Measurements from ENCODE around the gene SLC8B1. TPM values are rescaled to one million over a fixed set of nuclear protein-coding genes. Genes with fewer than 3 reads are reported as not detected.

The SLC8B1 gene
- total RNA-seq, 2 experiments from 2014 or later = 85.3 to 92.7 TPM

- ATAC-seq (ENCODE audit: poor library complexity) (no peak), DNase-seq (no peak)
- TF ChIP-seq CTCF (IDR thresholded peaks at IDR 0.05) = no peak
- H3K27ac ChIP-seq (ENCODE audit: low read depth in 1 of 2, low read length in 2 of 2) = no peak overlapping the region
- no peaks in the 10 kb centered on the region for H3K27me3 ChIP-seq (ENCODE audit: control insufficient read depth in 1 of 2, insufficient read depth in 2 of 2, low read length in 2 of 2)
- ChIA-PET CTCF (no interaction called here), POLR2A (no interaction called here)
- intact Hi-C loops (cut with DNase I, micrococcal nuclease) = no loop called here
- peaks cover 8% of the 10 kb centered on the region for H3K4me1 ChIP-seq (ENCODE audit: insufficient read depth, low read length)
- Mint-ChIP-seq H3K27ac (no peak overlapping the region), H3K27me3 (no peaks in the 10 kb centered on the region), H3K4me3 (no peak overlapping the region), H3K9me3 (no peaks in the 10 kb centered on the region), H3K4me1 (ENCODE audit: low read depth) (peaks cover 4% of the 10 kb centered on the region), H3K36me3 (ENCODE audit: low read depth) (no peaks in the 10 kb centered on the region)
- no peaks in the 10 kb centered on the region for H3K9me3 ChIP-seq (ENCODE audit: control insufficient read depth in 1 of 2, insufficient read depth in 1 of 2, low read length in 2 of 2)
- no peaks in the 10 kb centered on the region for H3K36me3 ChIP-seq (ENCODE audit: insufficient read depth, low read length)
- no peak overlapping the region for H3K4me3 ChIP-seq (ENCODE audit: low read length)
Observed at GRCh38 chr12:113340061-113340460, 5.2 kb upstream of the SLC8B1 start.

DNA sequence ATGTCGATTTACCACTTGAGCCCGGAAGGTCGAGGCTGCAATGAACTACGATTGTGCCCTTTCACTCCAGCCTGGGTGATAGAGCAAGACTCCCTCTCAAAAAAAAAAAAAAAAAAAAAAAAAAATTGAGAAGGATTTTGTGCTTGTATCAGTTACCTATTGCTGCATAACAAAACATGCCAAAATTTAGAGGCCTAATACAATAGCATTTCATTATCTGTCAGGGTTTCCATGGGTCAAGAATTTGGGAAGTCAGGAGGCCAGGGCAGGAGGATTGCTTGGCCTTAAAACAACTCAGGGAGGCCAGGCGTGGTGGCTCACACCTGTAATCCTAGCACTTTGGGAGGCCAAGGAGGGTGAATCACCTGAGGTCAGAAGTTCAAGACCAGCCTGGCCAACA, 4.6 kb upstream of the SLC8B1 start:
- H3K4me3 Mint-ChIP-seq = no peak overlapping the region
- ChIA-PET POLR2A (no interaction called here), CTCF (no interaction called here)
- Histone ChIP-seq H3K4me3 (ENCODE audit: low read length) (no peak overlapping the region), H3K36me3 (ENCODE audit: insufficient read depth, low read length) (no peaks in the 10 kb centered on the region), H3K9me3 (ENCODE audit: control insufficient read depth in 1 of 2, insufficient read depth in 1 of 2, low read length in 2 of 2) (no peaks in the 10 kb centered on the region), H3K27ac (ENCODE audit: low read depth in 1 of 2, low read length in 2 of 2) (no peak overlapping the region), H3K27me3 (ENCODE audit: control insufficient read depth in 1 of 2, insufficient read depth in 2 of 2, low read length in 2 of 2) (no peaks in the 10 kb centered on the region), H3K4me1 (ENCODE audit: insufficient read depth, low read length) (peaks cover 8% of the 10 kb centered on the region)
- H3K4me1 Mint-ChIP-seq (ENCODE audit: low read depth) = peaks cover 6% of the 10 kb centered on the region
- H3K27me3 Mint-ChIP-seq = no peaks in the 10 kb centered on the region
- H3K36me3 Mint-ChIP-seq (ENCODE audit: low read depth) = peaks cover 1% of the 10 kb centered on the region
- intact Hi-C loops (cut with DNase I, micrococcal nuclease) = loop anchor here in 1 of 2 experiments (10.0 kb wide), 1 partner anchor 625 kb away; the partner anchor contains the start of gene RBM19
- no peak overlapping the region for H3K27ac Mint-ChIP-seq
- TF ChIP-seq CTCF (IDR thresholded peaks at IDR 0.05) = no peak
- ATAC-seq (ENCODE audit: poor library complexity) (no peak), DNase-seq (no peak)
- no peaks in the 10 kb centered on the region for H3K9me3 Mint-ChIP-seq

GRCh38 chr12:113333877-113334785, 778 bp downstream of the SLC8B1 start:
- ATAC-seq (ENCODE audit: poor library complexity) (peak; percentile 40), DNase-seq (peak in 7 of 14 experiments; percentile 12 to 50 (median 45))
- peaks cover 53% of the 10 kb centered on the region for H3K4me1 Mint-ChIP-seq (ENCODE audit: low read depth)
- H3K9me3 ChIP-seq (ENCODE audit: control insufficient read depth in 1 of 2, insufficient read depth in 1 of 2, low read length in 2 of 2) = no peaks in the 10 kb centered on the region
- H3K27ac Mint-ChIP-seq = peak overlapping the region; percentile 87
- H3K27me3 Mint-ChIP-seq = no peaks in the 10 kb centered on the region
- peak overlapping the region in 1 of 2 donors; percentile 25 for H3K27ac ChIP-seq (ENCODE audit: low read depth in 1 of 2, low read length in 2 of 2)
- H3K4me1 ChIP-seq (ENCODE audit: insufficient read depth, low read length) = peaks cover 41% of the 10 kb centered on the region
- no peaks in the 10 kb centered on the region for H3K27me3 ChIP-seq (ENCODE audit: control insufficient read depth in 1 of 2, insufficient read depth in 2 of 2, low read length in 2 of 2)
- TF ChIP-seq CTCF (IDR thresholded peaks at IDR 0.05) = no peak
- ChIA-PET POLR2A (interaction anchor here (1.0 to 1.3 kb wide), 5 partner anchors 8 to 113 kb away, joined by 3 to 7 read pairs (median 4); partner anchors contain the start of genes PLBD2, SDSL and TPCN1), CTCF (interaction anchor here (1.0 kb wide), 1 partner anchor 112 kb away, joined by 4 read pairs; the partner anchor contains the start of gene TPCN1)
- H3K36me3 Mint-ChIP-seq (ENCODE audit: low read depth) = peaks cover 48% of the 10 kb centered on the region
- H3K4me3 Mint-ChIP-seq = peak overlapping the region; percentile 99
- no peaks in the 10 kb centered on the region for H3K9me3 Mint-ChIP-seq
- H3K4me3 ChIP-seq (ENCODE audit: low read length) = peak overlapping the region; percentile 94
- H3K36me3 ChIP-seq (ENCODE audit: insufficient read depth, low read length) = peaks cover 26% of the 10 kb centered on the region
- intact Hi-C loops (cut with DNase I, micrococcal nuclease) = loop anchor here in 1 of 2 experiments (5.0 to 10.0 kb wide), 3 partner anchors 112 to 631 kb away; partner anchors contain the start of genes DDX54, RBM19, RITA1 and TPCN1
